Activated CD8-positive, alpha-beta T cell treated with anti-CD3 and anti-CD28 coated beads, Interleukin-2, amount 10 ng/mL, durations not matched to agents 7 days and 5 days (primary cell): Measurements from ENCODE around the gene IL5RA. TPM values are rescaled to one million over a fixed set of nuclear protein-coding genes. Genes with fewer than 3 reads are reported as not detected.

Experiments
- ATAC-seq: fragments of 150-1000 bp; cut with Tn5 transposase; one replicate; pipeline ENCODE4 v1.10.0; 2021; ENCODE audit warnings: moderate library complexity
- CTCF ChIA-PET: fragments of 350-600 bp; sonication (Branson Sonifier 250); formaldehyde crosslinking; loops from one replicate; lab custom pipeline; 2021; ENCODE audit warnings: antibody characterized with exemption; lab: Charles Lee
- POLR2A ChIA-PET: fragments of 350-600 bp; sonication (Branson Sonifier 250); formaldehyde crosslinking; loops from one replicate; lab custom pipeline; 2021; ENCODE audit warnings: antibody characterized with exemption; lab: Charles Lee
- DNase-seq: peaks from one replicate; pipeline ENCODE4 v3.0.0-alpha.2; 2020
- H3K27ac Mint-ChIP-seq: one replicate; pipeline ENCODE4 v1.8.0; 2021; ENCODE audit warnings: mild to moderate bottlenecking, mixed read lengths
- H3K27me3 Mint-ChIP-seq: one replicate; pipeline ENCODE4 v1.8.0; 2021; ENCODE audit warnings: low read depth, mixed read lengths
- H3K36me3 Mint-ChIP-seq: one replicate; pipeline ENCODE4 v1.8.0; 2021; ENCODE audit warnings: low read depth, mixed read lengths
- H3K4me1 Mint-ChIP-seq: one replicate; pipeline ENCODE4 v1.8.0; 2021; ENCODE audit warnings: low read depth, mixed read lengths
- H3K4me3 Mint-ChIP-seq: one replicate; pipeline ENCODE4 v1.8.0; 2021; ENCODE audit warnings: mild to moderate bottlenecking, mixed read lengths
- H3K9me3 Mint-ChIP-seq: one replicate; pipeline ENCODE4 v1.8.0; 2022; ENCODE audit warnings: mixed read lengths; ENCODE audit not compliant: insufficient read depth
- total RNA-seq, 2 experiments: library from RNA; stranded (reverse); gene quantifications; one replicate each; pipeline ENCODE4 v1.2.3, GENCODE V29; 2021

IL5RA gene, protein sequence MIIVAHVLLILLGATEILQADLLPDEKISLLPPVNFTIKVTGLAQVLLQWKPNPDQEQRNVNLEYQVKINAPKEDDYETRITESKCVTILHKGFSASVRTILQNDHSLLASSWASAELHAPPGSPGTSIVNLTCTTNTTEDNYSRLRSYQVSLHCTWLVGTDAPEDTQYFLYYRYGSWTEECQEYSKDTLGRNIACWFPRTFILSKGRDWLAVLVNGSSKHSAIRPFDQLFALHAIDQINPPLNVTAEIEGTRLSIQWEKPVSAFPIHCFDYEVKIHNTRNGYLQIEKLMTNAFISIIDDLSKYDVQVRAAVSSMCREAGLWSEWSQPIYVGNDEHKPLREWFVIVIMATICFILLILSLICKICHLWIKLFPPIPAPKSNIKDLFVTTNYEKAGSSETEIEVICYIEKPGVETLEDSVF
- total RNA-seq: not detected

DNA sequence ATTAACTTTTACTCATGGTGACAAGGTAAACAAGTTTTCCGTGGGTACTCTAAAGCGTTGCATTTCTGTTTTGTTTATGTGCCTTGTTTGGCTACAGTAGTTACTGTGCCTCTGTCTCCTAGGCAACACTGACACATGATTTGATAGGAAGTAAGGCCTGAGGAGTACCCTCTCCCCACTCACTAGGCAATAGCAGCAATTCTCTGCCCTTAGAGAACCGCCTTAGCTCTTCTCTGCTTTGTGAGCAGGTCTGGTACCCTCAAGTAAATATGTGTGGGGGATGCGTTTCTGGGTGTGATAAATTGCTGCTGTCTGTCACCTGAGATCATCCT lies at the start of gene IL5RA:
Gene IL5RA, minus strand, starts transcription at position 76 of the 332 bp plus-strand sequence. CDS start 5,390 bp downstream, outside the sequence.
- peak; percentile 44 for ATAC-seq
- Mint-ChIP-seq H3K27ac (no peak within 1 kb of the TSS), H3K27me3 (peaks cover 13% of the 10 kb centered on the region), H3K36me3 (no peaks in the 10 kb centered on the region), H3K4me1 (no peaks in the 10 kb centered on the region), H3K4me3 (no peak within 1 kb of the TSS), H3K9me3 (no peaks in the 10 kb centered on the region)
- DNase-seq: no peak
- ChIA-PET POLR2A (no interaction called here), CTCF (no interaction called here)

DNA sequence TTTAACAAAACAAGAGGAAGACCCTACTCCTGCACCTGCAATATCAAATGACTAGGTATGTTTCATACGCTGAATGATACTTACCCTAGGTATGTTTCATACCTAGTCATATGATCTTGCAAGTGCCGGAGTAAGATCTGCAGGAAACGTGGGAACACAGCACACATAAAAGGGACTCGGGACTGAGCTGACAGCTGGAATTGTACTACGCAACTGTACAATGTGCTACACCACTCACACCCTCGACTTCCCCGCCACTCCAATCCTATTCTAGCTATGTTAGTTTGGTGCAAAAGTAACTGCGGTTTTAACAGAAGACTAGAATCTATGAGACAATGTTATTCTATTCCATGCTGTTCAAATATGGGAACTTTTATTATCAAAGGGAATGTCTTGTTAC lies 47.3 kb upstream of the IL5RA start:
- DNase-seq (no peak), ATAC-seq (no peak)
- POLR2A ChIA-PET: interaction anchor here (1.0 kb wide), 1 partner anchor 15 kb away, joined by 3 read pairs; no protein-coding TSS in a partner anchor
- no peaks in the 10 kb centered on the region for H3K27me3 Mint-ChIP-seq
- peaks cover 4% of the 10 kb centered on the region for H3K4me1 Mint-ChIP-seq
- CTCF ChIA-PET: interaction anchor here (2.9 kb wide), 1 partner anchor 14 kb away, joined by 12 read pairs; no protein-coding TSS in a partner anchor
- H3K36me3 Mint-ChIP-seq: peaks cover 68% of the 10 kb centered on the region
- no peaks in the 10 kb centered on the region for H3K9me3 Mint-ChIP-seq
- no peak overlapping the region for H3K4me3 Mint-ChIP-seq
- no peak overlapping the region for H3K27ac Mint-ChIP-seq

DNA sequence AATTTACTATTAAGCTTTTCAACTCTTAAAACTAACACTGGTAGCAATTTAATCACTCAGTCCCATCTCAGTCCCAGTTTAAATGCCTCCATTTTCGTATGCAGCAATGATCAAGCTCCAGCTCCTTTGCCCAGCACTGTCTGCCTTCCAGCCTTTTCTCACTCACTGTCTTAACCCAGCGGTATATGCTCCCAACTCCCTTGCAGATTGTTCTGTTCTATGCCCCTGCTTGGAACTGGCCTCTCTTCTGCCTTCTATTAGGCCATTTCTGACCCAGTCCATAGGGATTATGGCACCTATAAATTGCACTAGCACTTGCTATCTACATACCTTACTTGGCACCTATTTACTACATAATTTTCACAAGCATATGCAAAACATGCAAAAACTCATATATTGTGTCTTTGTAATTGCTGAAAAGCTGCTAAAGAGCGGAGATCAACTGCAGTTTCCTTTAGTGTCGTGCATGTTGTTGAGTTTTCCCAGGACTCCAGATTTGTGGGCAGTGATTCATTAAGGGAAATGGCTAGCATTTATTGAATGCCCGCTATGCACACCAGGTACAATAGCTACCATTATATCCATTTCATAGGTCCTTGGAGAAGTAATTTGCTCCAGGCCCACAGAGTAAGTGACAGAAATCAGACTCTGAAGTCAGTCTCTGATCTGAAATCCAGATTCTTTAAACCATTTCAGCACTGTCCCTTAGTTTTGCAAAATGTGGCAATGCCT lies 44.9 kb upstream of the IL5RA start:
- Mint-ChIP-seq H3K9me3 (no peaks in the 10 kb centered on the region), H3K4me3 (no peak overlapping the region), H3K27me3 (no peaks in the 10 kb centered on the region), H3K27ac (peak overlapping the region; percentile 65), H3K4me1 (peaks cover 4% of the 10 kb centered on the region), H3K36me3 (peaks cover 72% of the 10 kb centered on the region)
- ChIA-PET CTCF (interaction anchor here (1.0 kb wide), 1 partner anchor 17 kb away, joined by 3 read pairs; no protein-coding TSS in a partner anchor), POLR2A (interaction anchor here (0.8 kb wide), 1 partner anchor 22 kb away, joined by 5 read pairs; no protein-coding TSS in a partner anchor)
- ATAC-seq: no peak
- no peak for DNase-seq

DNA sequence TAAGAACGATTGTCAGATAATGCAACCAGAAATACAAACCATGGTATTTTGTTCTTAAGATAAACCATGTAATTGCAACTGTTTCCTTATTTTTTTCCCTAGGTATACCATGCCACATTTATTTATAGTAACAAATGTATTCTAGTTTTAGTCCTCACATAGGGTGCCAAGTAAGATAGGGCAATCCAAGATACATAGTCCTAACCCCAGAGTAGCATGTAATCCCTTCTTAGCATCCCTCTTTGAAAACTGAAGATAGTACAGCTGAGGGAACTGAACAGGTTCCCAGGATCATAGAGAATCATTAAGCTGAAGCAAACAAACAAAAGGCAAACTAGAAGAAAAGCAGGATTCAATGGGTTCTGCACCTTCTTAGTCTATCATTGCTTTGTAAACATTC lies 41.3 kb upstream of the IL5RA start:
- Mint-ChIP-seq H3K27ac (no peak overlapping the region), H3K27me3 (no peaks in the 10 kb centered on the region), H3K4me1 (peaks cover 4% of the 10 kb centered on the region), H3K4me3 (no peak overlapping the region), H3K9me3 (no peaks in the 10 kb centered on the region), H3K36me3 (peaks cover 69% of the 10 kb centered on the region)
- POLR2A ChIA-PET: interaction anchor here (0.9 kb wide), 1 partner anchor 15 kb away, joined by 3 read pairs; no protein-coding TSS in a partner anchor
- DNase-seq: no peak
- no peak for ATAC-seq
- CTCF ChIA-PET: interaction anchor here (1.1 kb wide), 1 partner anchor 19 kb away, joined by 3 read pairs; no protein-coding TSS in a partner anchor

DNA sequence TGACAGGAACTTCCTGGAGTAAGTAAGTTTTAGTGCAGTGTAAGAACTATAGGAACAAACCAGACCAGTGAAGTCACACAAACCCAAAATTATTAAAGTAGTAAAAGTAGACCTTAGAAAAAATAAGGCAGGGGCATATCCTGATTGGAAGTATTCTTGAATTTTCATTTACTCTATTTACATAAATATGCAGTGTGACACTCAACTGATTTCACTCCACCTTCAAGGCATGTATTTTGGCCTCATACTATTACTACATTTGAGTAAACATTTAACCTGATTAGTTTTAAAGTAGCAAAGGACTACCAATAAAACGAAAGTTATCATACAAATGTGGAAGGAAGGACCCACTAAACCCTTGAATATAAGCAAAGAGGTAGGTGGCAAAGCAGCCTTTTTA lies 39.4 kb upstream of the IL5RA start:
- H3K27ac Mint-ChIP-seq: no peak overlapping the region
- no peaks in the 10 kb centered on the region for H3K27me3 Mint-ChIP-seq
- peaks cover 71% of the 10 kb centered on the region for H3K36me3 Mint-ChIP-seq
- H3K4me3 Mint-ChIP-seq: no peak overlapping the region
- ChIA-PET CTCF (no interaction called here), POLR2A (no interaction called here)
- no peaks in the 10 kb centered on the region for H3K9me3 Mint-ChIP-seq
- no peaks in the 10 kb centered on the region for H3K4me1 Mint-ChIP-seq
- DNase-seq (no peak), ATAC-seq (no peak)

DNA sequence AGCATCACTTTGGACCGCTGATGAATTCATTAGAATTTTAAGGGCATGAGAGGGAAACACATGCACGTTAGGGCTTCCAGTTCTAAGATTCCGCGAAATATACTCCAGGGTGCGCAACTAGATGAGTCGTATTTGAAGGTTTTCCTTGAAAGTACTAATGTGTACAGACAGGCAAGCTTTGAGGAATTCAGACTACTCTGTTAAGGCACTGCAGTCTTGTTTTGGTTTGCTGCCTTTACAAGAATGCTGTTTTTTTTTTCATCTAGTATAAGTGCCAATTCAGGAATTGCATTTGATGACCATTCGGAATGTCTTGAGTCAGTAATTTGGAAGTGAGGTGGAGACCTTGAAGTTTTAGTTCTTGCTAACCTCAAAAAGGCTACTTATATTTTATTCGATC lies 35.7 kb upstream of the IL5RA start:
- Mint-ChIP-seq H3K9me3 (no peaks in the 10 kb centered on the region), H3K27ac (no peak overlapping the region), H3K4me3 (no peak overlapping the region), H3K36me3 (peaks cover 69% of the 10 kb centered on the region), H3K4me1 (peaks cover 1% of the 10 kb centered on the region), H3K27me3 (no peaks in the 10 kb centered on the region)
- CTCF ChIA-PET: interaction anchor here (1.4 to 1.5 kb wide), 2 partner anchors 14 to 26 kb away, joined by 3 to 4 read pairs; no protein-coding TSS in a partner anchor
- ATAC-seq (no peak), DNase-seq (no peak)
- POLR2A ChIA-PET: no interaction called here

DNA sequence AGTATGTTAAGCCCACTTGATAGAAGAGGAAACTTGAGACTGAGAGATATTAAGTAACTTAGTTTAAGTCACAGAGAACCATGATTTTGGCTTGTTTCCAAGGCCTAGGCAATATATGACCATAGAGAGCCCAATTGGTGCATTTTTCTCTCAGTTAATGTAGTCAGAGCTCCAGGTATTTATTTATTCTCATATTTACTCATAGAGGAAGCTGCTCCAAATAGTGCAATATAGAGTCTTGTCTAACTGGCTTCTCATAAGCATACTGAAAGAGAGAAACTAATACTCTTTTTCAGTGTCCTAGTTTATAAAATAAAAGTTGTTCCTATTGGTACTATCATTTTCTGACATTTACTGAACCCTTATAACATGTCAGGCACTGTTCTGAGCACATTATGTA lies 31.8 kb upstream of the IL5RA start:
- H3K4me1 Mint-ChIP-seq: peaks cover 1% of the 10 kb centered on the region
- CTCF ChIA-PET: interaction anchor here (2.3 kb wide), 1 partner anchor 30 kb away, joined by 5 read pairs; no protein-coding TSS in a partner anchor
- no peak overlapping the region for H3K4me3 Mint-ChIP-seq
- no peaks in the 10 kb centered on the region for H3K27me3 Mint-ChIP-seq
- H3K9me3 Mint-ChIP-seq: no peaks in the 10 kb centered on the region
- POLR2A ChIA-PET: no interaction called here
- DNase-seq: no peak
- H3K36me3 Mint-ChIP-seq: peaks cover 76% of the 10 kb centered on the region
- ATAC-seq: no peak
- H3K27ac Mint-ChIP-seq: no peak overlapping the region

DNA sequence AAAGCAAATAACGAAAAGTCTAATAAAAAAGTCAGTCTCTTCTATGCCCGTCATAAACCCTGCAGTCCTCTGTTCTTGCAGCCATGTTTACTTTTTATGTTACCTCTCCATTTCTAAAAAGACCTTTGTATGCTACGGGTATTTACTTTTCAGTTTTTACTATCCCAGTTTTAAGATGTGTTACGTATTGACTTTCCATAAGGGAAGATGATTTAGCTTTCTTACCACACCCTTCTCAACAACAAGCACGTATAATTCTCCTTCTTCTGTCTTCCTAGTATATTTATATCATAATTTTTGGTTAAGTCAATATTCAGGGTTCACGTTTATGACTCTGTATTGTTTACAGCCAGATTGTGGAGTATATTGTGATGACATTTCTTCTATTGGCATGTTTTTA lies 27.4 kb upstream of the IL5RA start:
- H3K4me3 Mint-ChIP-seq: no peak overlapping the region
- ChIA-PET POLR2A (no interaction called here), CTCF (no interaction called here)

DNA sequence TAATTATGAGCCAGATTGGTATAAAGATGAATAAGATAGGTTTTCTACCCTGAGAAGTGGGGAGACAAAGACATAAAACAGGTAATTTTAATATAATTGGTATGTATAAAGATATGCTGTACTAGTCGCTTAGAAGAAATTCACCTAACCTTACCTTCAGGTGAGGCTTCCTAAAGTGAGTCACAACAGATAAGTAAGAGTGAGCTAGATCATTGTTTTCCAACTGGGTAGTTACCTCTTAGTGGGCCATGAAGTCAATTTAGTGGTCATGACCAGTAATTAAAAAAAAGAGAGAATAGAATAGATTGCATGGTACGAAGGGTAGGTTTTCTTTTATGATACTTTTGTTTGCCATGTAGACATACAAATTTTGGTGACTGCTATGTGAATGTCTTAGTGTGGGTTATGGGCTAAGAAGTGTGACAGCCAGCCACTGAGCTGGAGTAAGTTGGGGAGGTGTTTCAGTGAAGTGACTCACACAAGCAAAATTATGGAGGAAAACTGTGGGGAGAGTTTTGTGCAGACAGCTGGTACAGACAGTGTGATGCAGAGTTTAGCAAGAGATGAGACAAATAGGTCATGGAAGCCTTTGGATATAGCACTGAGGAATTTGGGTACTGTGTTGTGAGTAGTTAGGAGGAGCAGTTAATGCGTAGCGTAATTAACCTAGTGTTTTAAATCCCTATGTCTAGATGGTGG lies 24.7 kb upstream of the IL5RA start:
- DNase-seq (no peak), ATAC-seq (no peak)
- Mint-ChIP-seq H3K36me3 (peaks cover 57% of the 10 kb centered on the region), H3K9me3 (no peaks in the 10 kb centered on the region), H3K4me1 (peaks cover 14% of the 10 kb centered on the region), H3K4me3 (no peak overlapping the region), H3K27ac (peak overlapping the region; percentile 48), H3K27me3 (no peaks in the 10 kb centered on the region)
- ChIA-PET POLR2A (interaction anchor here (0.6 kb wide), 1 partner anchor 37 kb away, joined by 3 read pairs; no protein-coding TSS in a partner anchor), CTCF (interaction anchor here (0.8 to 1.7 kb wide), 2 partner anchors 25 to 38 kb away, joined by 3 to 4 read pairs; no protein-coding TSS in a partner anchor)

More for the DNA sequence above, 27.4 kb upstream of the IL5RA start:
- ATAC-seq (no peak), DNase-seq (no peak)
- H3K27me3 Mint-ChIP-seq: no peaks in the 10 kb centered on the region
- H3K27ac Mint-ChIP-seq: no peak overlapping the region
- peaks cover 61% of the 10 kb centered on the region for H3K36me3 Mint-ChIP-seq
- H3K9me3 Mint-ChIP-seq: no peaks in the 10 kb centered on the region
- peaks cover 13% of the 10 kb centered on the region for H3K4me1 Mint-ChIP-seq

DNA sequence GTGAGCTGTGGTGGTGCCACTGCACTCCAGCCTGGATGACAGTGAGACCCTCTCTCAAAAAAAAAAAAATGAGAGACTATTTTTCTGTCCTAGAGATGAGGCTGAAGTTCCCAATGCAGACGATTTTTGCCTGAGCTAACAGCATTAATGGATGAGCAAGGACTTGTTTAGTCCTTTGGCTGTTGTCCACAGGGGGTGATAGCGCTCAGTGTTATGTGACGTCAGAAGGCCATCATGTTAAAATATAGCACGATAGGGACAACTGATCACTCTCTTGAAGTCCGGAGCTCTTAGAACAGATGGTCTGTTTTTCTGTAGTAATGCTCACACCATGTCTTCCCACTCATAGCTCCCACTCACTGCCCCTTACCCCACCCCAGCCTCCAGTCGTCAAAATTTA lies 23.3 kb upstream of the IL5RA start:
- Mint-ChIP-seq H3K4me1 (peaks cover 21% of the 10 kb centered on the region), H3K4me3 (no peak overlapping the region), H3K9me3 (no peaks in the 10 kb centered on the region), H3K27ac (no peak overlapping the region), H3K36me3 (peaks cover 56% of the 10 kb centered on the region), H3K27me3 (no peaks in the 10 kb centered on the region)
- ChIA-PET POLR2A (interaction anchor here (0.7 to 1.2 kb wide), 2 partner anchors 21 to 40 kb away, joined by 4 to 5 read pairs; no protein-coding TSS in a partner anchor), CTCF (interaction anchor here (1.1 to 1.7 kb wide), 2 partner anchors 13 to 26 kb away, joined by 3 to 4 read pairs; no protein-coding TSS in a partner anchor)
- DNase-seq (no peak), ATAC-seq (no peak)

DNA sequence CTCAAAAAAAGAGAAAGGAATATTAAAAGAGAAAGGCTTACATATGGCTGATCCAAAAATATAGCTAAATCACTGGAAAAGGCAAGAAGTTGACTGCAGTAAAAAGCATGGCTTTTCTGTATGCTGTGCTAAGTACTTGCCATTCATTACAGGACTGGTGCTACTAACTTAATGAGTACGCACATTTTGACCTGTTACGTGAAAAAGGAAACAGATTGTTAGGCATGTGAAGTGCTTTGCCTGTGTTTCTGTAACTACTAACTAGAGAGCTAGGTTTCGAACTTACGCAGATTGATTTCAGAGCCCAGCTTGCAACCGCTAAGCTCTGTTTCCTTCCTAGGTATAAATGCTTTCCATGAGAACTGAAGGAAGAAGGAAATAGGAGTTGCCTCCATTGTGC lies 19.4 kb upstream of the IL5RA start:
- ATAC-seq (no peak), DNase-seq (no peak)
- POLR2A ChIA-PET: interaction anchor here (0.5 kb wide), 1 partner anchor 362 kb away, joined by 4 read pairs; no protein-coding TSS in a partner anchor
- H3K27me3 Mint-ChIP-seq: no peaks in the 10 kb centered on the region
- H3K9me3 Mint-ChIP-seq: no peaks in the 10 kb centered on the region
- peaks cover 34% of the 10 kb centered on the region for H3K4me1 Mint-ChIP-seq
- no peak overlapping the region for H3K4me3 Mint-ChIP-seq
- H3K27ac Mint-ChIP-seq: no peak overlapping the region
- H3K36me3 Mint-ChIP-seq: peaks cover 48% of the 10 kb centered on the region
- CTCF ChIA-PET: interaction anchor here (0.8 to 1.1 kb wide), 3 partner anchors 41 to 44 kb away, joined by 3 to 6 read pairs (median 4); no protein-coding TSS in a partner anchor
